ENCODE results near the gene UGT1A4.

GRCh38 chr2:233795735-233796171 lies 77.2 kb downstream of the UGT1A4 start:
- TF ChIP-seq CTCF (IDR thresholded peaks at IDR 0.05) (no peak), POLR2A (IDR thresholded peaks at IDR 0.05) (no peak)

All from Peyer's patch (tissue), 4 donors.